K562 (cell line): ENCODE data around the gene HYAL1. TPM values are rescaled to one million over a fixed set of nuclear protein-coding genes. Genes with fewer than 3 reads are reported as not detected.

ENCODE experiments used
- CBX5 ChIP-seq: IDR thresholded peaks from 2 replicates; pipeline ENCODE4 v1.6.1; 2014; ENCODE audit warnings: low read depth, borderline replicate concordance
- FOXJ3 ChIP-seq: sonication (generic); formaldehyde crosslinking; IDR thresholded peaks from 2 replicates; pipeline ENCODE4 v1.4.0; 2020; ENCODE audit warnings: mild to moderate bottlenecking, missing genetic modification reagents
- GTF3C2 ChIP-seq: IDR thresholded peaks from 3 replicates; pipeline ENCODE4 v1.6.1; 2011; ENCODE audit warnings: borderline replicate concordance, mild to moderate bottlenecking, moderate library complexity; ENCODE audit not compliant: insufficient read length; ENCODE audit errors: extremely low read depth
- HNRNPK ChIP-seq: fragments of 200-400 bp; formaldehyde crosslinking; IDR thresholded peaks from one replicate; pipeline ENCODE4 v1.6.1; 2018; ENCODE audit warnings: mild to moderate bottlenecking, low read depth, low read length; ENCODE audit not compliant: poor library complexity, severe bottlenecking
- MNT ChIP-seq, 2 experiments: fragments of 450-650 bp; conservative IDR thresholded peaks; 2 replicates each; pipeline ENCODE4 v1.6.1; 2017; ENCODE audit warnings: mild to moderate bottlenecking in 2 of 2, moderate library complexity in 2 of 2
- MTA3 ChIP-seq: fragments of 450-650 bp; formaldehyde crosslinking; IDR thresholded peaks from 2 replicates; pipeline ENCODE4 v1.6.1; 2017; ENCODE audit warnings: mild to moderate bottlenecking, borderline replicate concordance
- NCOA6 ChIP-seq: fragments of 450-650 bp; IDR thresholded peaks from 2 replicates; pipeline ENCODE4 v1.6.1; 2017; ENCODE audit warnings: mild to moderate bottlenecking
- RBFOX2 ChIP-seq: fragments of 200-400 bp; formaldehyde crosslinking; IDR thresholded peaks from 2 replicates; pipeline ENCODE4 v1.6.1; 2017; ENCODE audit warnings: low read depth, mild to moderate bottlenecking, low read length, moderate library complexity
- RCOR1 ChIP-seq, 2 experiments: IDR thresholded peaks; 2 replicates each; pipeline ENCODE4 v1.6.1; 2012; ENCODE audit warnings: low read depth in 2 of 2, low read length in 2 of 2, borderline replicate concordance in 1 of 2, improper control_type of control experiment in 1 of 2
- REST ChIP-seq, 2 experiments: fragments of 450-650 bp; formaldehyde crosslinking in 1 of 2; IDR thresholded peaks; 2 replicates each; pipeline versions ENCODE4 v1.4.0 to v1.6.1; 2014 to 2020; ENCODE audit warnings: mild to moderate bottlenecking in 2 of 2, borderline replicate concordance in 1 of 2, low read depth in 1 of 2
- RFX1 ChIP-seq: fragments of 450-650 bp; IDR thresholded peaks from 2 replicates; pipeline ENCODE4 v1.6.1; 2016; ENCODE audit warnings: mild to moderate bottlenecking, moderate library complexity
- polyA plus RNA-seq, 8 experiments: library from polyadenylated mRNA; depleted of rRNA in 4 of 8; stranded (reverse) in 5 of 8; unstranded in 3 of 8; fragments of >200 nt; fragmentation: Nextera tagmentation in 2 of 8; fragmentation: Illumina TruSeq in 1 of 8; extraction: Ambion mirVana in 2 of 8; extraction: Trizol in 1 of 8; gene quantifications; 2 replicates each; pipeline versions ENCODE4 v1.2.1 to v1.2.3, GENCODE V29; 2011 to 2014; ENCODE audit warnings: inconsistent platforms in 1 of 8, missing spikeins in 1 of 8
- total RNA-seq, 7 experiments: library from RNA; depleted of rRNA in 6 of 7; stranded (reverse); fragments of >200 nt in 6 of 7; fragmentation: Illumina TruSeq in 2 of 7; extraction: Trizol in 2 of 7; gene quantifications; 2 replicates each; pipeline versions ENCODE4 v1.2.1 to v1.2.3, GENCODE V29; 2011 to 2021; ENCODE audit warnings: low replicate concordance in 1 of 7

The HYAL1 gene
- total and polyA plus RNA-seq, 9 of the 15 experiments (the other 6 are each of a cell fraction or from before 2014, with no cell fraction given), result 1.4 to 8.5 (median 4.7) TPM

GRCh38 chr3:50272911-50273688 lies 30.3 kb downstream of the HYAL1 start (continued):
- TF ChIP-seq REST (IDR thresholded peaks at IDR 0.05; ENCODE audit: borderline replicate concordance) (peak; percentile 93), REST (CRISPR knock-in tag; IDR thresholded peaks at IDR 0.05; ENCODE audit: low read depth) (no peak), CBX5 (peak; percentile 37; the same call in 1 of the 2 replicates), MTA3 (peak; percentile 74; the same call in 1 of the 2 replicates), FOXJ3 (CRISPR knock-in tag) (no peak), MNT (conservative IDR thresholded peaks at IDR 0.05) (peak in 1 of 2 experiments; percentile 29; a peak in 1 of 4 replicates), RBFOX2 (peak; percentile 55), RCOR1 (IDR thresholded peaks at IDR 0.05; ENCODE audit: borderline replicate concordance in 1 of 2, low read depth in 2 of 2, low read length in 2 of 2) (0 out of 4 replicates have a peak, but pooled peaks of 1 of the 2 experiments have one; percentile 12), HNRNPK (no peak), RFX1 (no peak), GTF3C2 (no peak), NCOA6 (peak; percentile 84)
